Activated CD4-positive, alpha-beta memory T cell treated with anti-CD3 and anti-CD28 coated beads, Interleukin-2, amount 10 ng/mL, durations not matched to agents 7 days and 5 days (primary cell): ENCODE data around the gene MTHFS. TPM values are rescaled to one million over a fixed set of nuclear protein-coding genes. Genes with fewer than 3 reads are reported as not detected.
"Not testable (repeated sequence)": the region's sequence is repeated elsewhere in the genome, so short reads cannot be mapped to it uniquely, and the experiment has no call there.

Experiments used
- CTCF ChIA-PET: fragments of 350-600 bp; sonication (Branson Sonifier 250); formaldehyde crosslinking; loops from one replicate; lab custom pipeline; 2021; ENCODE audit warnings: antibody characterized with exemption, inconsistent platforms; lab: Charles Lee
- POLR2A ChIA-PET: fragments of 350-600 bp; sonication (Branson Sonifier 250); formaldehyde crosslinking; loops from one replicate; lab custom pipeline; 2021; ENCODE audit warnings: antibody characterized with exemption; lab: Charles Lee
- DNase-seq: peaks from one replicate; pipeline ENCODE4 v3.0.0-alpha.2; 2020
- H3K27ac Mint-ChIP-seq: one replicate; pipeline ENCODE4 v1.8.0; 2021; ENCODE audit warnings: mild to moderate bottlenecking, mixed read lengths
- H3K27me3 Mint-ChIP-seq: one replicate; pipeline ENCODE4 v1.8.0; 2021; ENCODE audit warnings: mixed read lengths
- H3K36me3 Mint-ChIP-seq: one replicate; pipeline ENCODE4 v1.8.0; 2021; ENCODE audit warnings: low read depth, mixed read lengths
- H3K4me1 Mint-ChIP-seq: one replicate; pipeline ENCODE4 v1.8.0; 2021; ENCODE audit warnings: mixed read lengths
- H3K4me3 Mint-ChIP-seq: one replicate; pipeline ENCODE4 v1.8.0; 2021; ENCODE audit warnings: mild to moderate bottlenecking, mixed read lengths
- H3K9me3 Mint-ChIP-seq: one replicate; pipeline ENCODE4 v1.8.0; 2021; ENCODE audit warnings: mixed read lengths
- total RNA-seq, 2 experiments: library from RNA; stranded (reverse); gene quantifications; one replicate each; pipeline ENCODE4 v1.2.3, GENCODE V29; 2021

MTHFS gene
- total RNA-seq, 2 experiments from 2014 or later: 20.2 to 22.6 TPM

DNA sequence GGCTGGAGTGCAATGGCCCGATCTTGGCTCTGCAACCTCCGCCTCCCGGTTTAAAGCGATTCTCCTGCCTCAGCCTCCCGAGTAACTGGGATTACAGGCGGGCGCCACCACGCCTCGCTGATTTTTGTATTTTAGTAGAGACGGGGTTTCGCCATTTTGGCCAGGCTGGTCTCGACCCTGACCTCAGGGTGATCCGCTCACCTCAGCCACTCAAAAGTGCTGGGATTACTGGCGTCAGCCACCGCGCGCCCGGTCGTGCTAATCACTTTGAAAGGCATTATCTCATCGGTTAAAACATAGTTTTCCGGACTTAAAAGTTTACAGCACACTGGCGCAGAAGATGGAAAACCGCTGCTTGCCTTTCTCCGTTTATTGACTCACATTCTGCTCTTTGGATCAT lies 27.6 kb upstream of the MTHFS start:
- Mint-ChIP-seq H3K4me1 (peaks cover 28% of the 10 kb centered on the region), H3K4me3 (peak overlapping the region; percentile 43), H3K36me3 (peaks cover 41% of the 10 kb centered on the region), H3K27ac (no peak overlapping the region), H3K9me3 (peaks cover 22% of the 10 kb centered on the region), H3K27me3 (peaks cover 4% of the 10 kb centered on the region)
- POLR2A ChIA-PET: interaction anchor here (0.9 kb wide), 1 partner anchor 28 kb away, joined by 3 read pairs; no protein-coding TSS in a partner anchor
- no peak for DNase-seq
- CTCF ChIA-PET: no interaction called here

DNA sequence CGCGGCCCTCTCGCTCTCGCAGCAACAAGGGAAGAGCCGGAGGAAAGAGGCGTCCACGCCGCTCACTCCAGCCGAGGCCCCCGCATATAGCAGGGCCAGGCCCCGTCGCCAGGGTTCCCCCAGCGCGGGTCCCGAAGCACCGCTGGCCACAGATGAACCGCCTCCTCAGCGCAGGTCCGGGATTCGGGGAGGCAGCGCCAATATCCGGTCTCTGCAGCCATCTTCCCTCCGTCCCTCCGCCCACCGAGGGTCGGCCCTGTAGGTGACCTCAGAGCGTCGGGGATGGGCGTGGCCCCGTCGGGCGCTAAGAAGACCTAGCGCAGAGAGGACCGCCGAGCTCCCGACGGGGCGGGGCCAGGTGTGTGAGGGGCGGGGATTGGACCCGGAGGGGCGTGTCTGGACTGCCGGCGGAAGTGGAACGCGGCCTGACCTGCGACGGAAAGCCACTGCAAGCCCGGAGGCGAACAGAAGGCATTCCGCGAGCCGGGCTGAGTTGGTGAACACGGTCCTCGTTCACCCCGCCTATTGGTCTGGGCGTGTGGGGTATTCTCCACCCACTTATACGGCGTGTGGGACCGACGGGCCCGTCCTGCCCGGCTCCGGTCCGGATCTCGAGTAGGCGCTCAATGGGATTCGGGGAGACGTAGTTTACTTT lies 26.8 kb upstream of the MTHFS start:
- POLR2A ChIA-PET: interaction anchor here (0.8 to 4.4 kb wide), 23 partner anchors 9 to 237 kb away, joined by 3 to 129 read pairs (median 8); partner anchors contain the start of genes BCL2A1, FAH, MTHFS and ZFAND6
- Mint-ChIP-seq H3K27me3 (no peaks in the 10 kb centered on the region), H3K27ac (peak overlapping the region; percentile 93), H3K4me3 (peak overlapping the region; percentile 89), H3K9me3 (peaks cover 26% of the 10 kb centered on the region), H3K4me1 (peaks cover 30% of the 10 kb centered on the region), H3K36me3 (peaks cover 48% of the 10 kb centered on the region)
- DNase-seq: peak; percentile 99
- CTCF ChIA-PET: interaction anchor here (0.9 to 3.2 kb wide), 6 partner anchors 20 to 69 kb away, joined by 3 to 19 read pairs (median 6); partner anchors contain the start of gene MTHFS

DNA sequence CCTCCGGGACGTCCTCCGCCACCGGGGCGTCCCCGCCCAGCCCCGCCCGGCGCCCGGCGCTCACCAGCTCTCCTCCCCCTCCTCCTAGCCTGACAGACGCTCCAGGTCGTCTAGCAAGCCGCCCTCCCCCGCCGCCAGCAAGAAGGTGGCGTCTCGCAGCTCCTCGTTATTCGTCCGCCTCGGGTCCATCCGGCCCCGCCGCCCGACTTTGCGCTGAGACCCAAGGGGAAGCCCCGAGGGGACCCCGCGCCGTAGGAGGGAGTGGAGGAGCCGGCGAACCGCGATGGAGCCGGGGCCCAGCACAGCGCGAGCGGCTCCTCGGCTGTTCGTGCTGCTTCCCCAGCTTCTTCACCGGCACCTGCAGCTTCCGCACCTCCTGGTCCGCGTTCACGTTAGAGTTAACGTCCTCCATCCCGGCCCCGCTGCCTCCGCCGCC lies 26.3 kb upstream of the MTHFS start:
- peak; percentile 74 for DNase-seq
- Mint-ChIP-seq H3K4me1 (peaks cover 30% of the 10 kb centered on the region), H3K27ac (peak overlapping the region; percentile 93), H3K36me3 (peaks cover 52% of the 10 kb centered on the region), H3K27me3 (no peaks in the 10 kb centered on the region), H3K4me3 (peak overlapping the region; percentile 89), H3K9me3 (peaks cover 29% of the 10 kb centered on the region)
- CTCF ChIA-PET: interaction anchor here (0.9 to 3.2 kb wide), 10 partner anchors 13 to 71 kb away, joined by 3 to 19 read pairs (median 6); partner anchors contain the start of gene MTHFS
- POLR2A ChIA-PET: interaction anchor here (0.7 to 4.4 kb wide), 29 partner anchors 9 to 238 kb away, joined by 3 to 129 read pairs (median 7); partner anchors contain the start of genes BCL2A1, FAH, MTHFS and ZFAND6

DNA sequence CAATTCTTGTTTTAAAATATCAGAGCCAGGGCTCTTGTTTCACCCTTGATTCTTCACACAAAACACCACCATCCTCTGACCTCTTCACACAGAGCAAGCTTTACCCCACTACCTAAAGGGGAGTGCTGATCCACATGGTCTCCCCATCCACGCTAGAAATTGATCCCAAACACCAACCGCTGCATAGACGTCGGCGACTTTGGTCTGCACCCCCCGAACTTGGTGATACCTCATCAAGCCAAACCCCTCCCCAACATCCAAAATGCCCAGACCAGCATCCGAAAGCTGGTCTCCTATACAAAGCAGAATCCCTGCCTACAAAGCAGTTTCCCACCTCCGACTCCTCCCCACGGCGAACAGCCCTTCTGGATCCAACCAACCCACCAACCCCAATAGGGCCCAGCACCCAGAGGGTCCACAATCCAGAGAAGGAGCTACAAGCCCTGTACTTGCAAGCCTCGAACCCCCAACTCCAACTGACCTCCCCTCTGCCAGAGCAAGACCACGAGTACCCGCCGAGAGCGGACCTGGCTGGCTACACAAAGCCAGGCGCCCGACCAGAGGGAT lies 25.8 kb upstream of the MTHFS start:
- ChIA-PET CTCF (interaction anchor here (1.1 to 3.2 kb wide), 9 partner anchors 13 to 71 kb away, joined by 3 to 19 read pairs (median 7); partner anchors contain the start of gene MTHFS), POLR2A (interaction anchor here (0.7 to 4.4 kb wide), 29 partner anchors 10 to 238 kb away, joined by 3 to 129 read pairs (median 7); partner anchors contain the start of genes BCL2A1, FAH, MTHFS and ZFAND6)
- H3K27ac Mint-ChIP-seq: peak overlapping the region; percentile 93
- H3K36me3 Mint-ChIP-seq: peaks cover 57% of the 10 kb centered on the region
- H3K4me3 Mint-ChIP-seq: peak overlapping the region; percentile 89
- H3K27me3 Mint-ChIP-seq: no peaks in the 10 kb centered on the region
- H3K4me1 Mint-ChIP-seq: peaks cover 30% of the 10 kb centered on the region
- DNase-seq: no peak
- peaks cover 34% of the 10 kb centered on the region for H3K9me3 Mint-ChIP-seq

DNA sequence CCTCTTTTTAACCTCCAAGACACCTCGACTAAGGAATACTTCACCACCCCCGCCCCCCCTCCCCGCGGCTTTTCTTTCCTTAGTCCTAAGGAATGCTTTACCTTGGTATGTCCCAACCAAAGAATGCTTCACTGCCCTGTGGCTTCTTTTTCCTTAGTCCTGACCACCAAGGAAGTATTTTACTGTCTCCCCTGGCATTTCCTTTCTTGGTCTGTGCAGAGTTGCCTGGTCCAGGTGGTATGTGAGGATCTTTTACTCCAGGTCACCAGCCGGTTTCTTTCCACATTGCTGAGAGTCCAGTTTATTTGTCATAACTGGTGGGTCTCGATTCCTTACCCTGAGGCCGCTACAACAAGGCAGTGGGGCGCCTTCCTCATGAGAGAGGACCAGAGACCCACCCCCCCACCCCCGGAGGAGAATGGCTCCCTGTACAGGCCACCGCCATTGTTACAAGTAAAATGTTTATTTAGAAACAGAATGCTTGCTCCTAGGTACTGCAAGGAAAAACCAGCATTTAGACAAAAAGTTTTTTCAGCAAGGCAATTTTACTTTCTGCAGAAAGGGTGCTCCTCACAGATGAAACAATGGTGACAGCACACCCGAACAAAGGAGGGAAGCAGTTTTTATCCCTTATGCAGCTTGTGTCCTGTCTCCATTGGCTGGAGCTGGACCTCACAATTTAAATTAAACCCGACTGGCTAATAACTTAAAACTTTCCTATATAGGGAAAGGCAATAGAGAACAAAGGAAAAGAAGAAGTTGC lies 23.1 kb upstream of the MTHFS start:
- POLR2A ChIA-PET: interaction anchor here (4.4 kb wide), 1 partner anchor 23 kb away, joined by 129 read pairs; the partner anchor contains the start of gene MTHFS
- CTCF ChIA-PET: no interaction called here
- peaks cover 84% of the 10 kb centered on the region for H3K36me3 Mint-ChIP-seq
- DNase-seq: no peak
- no peaks in the 10 kb centered on the region for H3K27me3 Mint-ChIP-seq
- peaks cover 30% of the 10 kb centered on the region for H3K4me1 Mint-ChIP-seq
- no peak overlapping the region for H3K4me3 Mint-ChIP-seq
- H3K9me3 Mint-ChIP-seq: peaks cover 54% of the 10 kb centered on the region
- no peak overlapping the region for H3K27ac Mint-ChIP-seq

DNA sequence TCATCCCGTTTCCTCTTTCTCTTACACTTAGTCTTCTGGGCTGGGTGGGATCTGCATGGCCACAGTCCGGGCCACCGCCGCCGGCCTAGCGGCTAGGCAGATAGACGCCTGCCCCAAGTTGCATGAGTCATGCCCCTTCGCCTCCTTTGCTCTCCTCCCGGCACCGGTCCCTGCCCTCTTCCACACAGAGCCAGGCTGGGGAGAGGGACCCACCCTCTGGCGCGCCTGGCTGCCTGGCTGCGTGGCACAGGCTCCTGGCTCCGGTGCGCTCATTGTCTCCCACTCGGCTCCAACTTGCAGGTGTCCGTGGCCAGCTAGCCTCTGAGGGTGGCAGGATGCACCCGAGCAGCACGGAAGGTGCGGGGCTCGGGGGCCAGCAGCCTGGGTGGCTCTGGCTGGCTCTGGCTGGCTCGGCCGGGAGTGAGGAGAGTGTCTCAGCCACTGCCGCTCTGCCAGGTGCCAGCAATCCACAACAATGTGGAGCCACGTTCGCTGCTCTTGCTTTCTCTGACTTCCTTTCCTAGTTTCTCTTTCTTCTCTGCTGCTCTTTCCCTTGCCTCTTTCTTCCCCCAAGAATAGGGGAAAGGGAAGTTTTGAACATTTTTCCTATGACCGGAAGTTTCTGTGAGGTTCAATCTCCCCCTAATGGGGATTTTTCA lies 22.4 kb upstream of the MTHFS start:
- H3K27ac Mint-ChIP-seq: no peak overlapping the region
- H3K9me3 Mint-ChIP-seq: peaks cover 61% of the 10 kb centered on the region
- ChIA-PET POLR2A (no interaction called here), CTCF (no interaction called here)
- no peak overlapping the region for H3K4me3 Mint-ChIP-seq
- peaks cover 24% of the 10 kb centered on the region for H3K4me1 Mint-ChIP-seq
- no peaks in the 10 kb centered on the region for H3K27me3 Mint-ChIP-seq
- H3K36me3 Mint-ChIP-seq: peaks cover 91% of the 10 kb centered on the region
- DNase-seq: no peak

DNA sequence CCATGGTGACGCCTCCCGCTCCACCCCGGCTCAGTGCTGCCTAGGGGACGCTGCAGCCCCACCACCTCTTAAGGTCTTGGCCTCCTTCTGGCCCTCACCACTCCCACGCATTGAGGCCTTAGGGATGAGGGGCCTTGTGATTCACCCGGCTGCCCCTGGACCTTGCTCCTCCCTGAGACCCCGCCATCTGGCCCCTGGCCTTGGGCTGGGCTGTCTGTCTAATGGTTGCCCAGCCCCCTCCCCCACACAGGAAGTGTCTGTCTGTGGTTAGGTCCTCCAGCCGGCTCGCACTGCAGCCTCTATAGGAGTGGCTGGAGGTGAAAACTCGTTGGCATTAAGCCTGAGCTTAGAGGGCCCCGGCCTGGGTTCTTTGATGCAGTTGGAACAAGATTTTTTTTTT lies 21.5 kb upstream of the MTHFS start:
- Mint-ChIP-seq H3K27me3 (no peaks in the 10 kb centered on the region), H3K27ac (no peak overlapping the region), H3K4me1 (peaks cover 18% of the 10 kb centered on the region), H3K4me3 (no peak overlapping the region), H3K9me3 (peaks cover 66% of the 10 kb centered on the region), H3K36me3 (peaks cover 91% of the 10 kb centered on the region)
- CTCF ChIA-PET: no interaction called here
- no peak for DNase-seq
- POLR2A ChIA-PET: no interaction called here

DNA sequence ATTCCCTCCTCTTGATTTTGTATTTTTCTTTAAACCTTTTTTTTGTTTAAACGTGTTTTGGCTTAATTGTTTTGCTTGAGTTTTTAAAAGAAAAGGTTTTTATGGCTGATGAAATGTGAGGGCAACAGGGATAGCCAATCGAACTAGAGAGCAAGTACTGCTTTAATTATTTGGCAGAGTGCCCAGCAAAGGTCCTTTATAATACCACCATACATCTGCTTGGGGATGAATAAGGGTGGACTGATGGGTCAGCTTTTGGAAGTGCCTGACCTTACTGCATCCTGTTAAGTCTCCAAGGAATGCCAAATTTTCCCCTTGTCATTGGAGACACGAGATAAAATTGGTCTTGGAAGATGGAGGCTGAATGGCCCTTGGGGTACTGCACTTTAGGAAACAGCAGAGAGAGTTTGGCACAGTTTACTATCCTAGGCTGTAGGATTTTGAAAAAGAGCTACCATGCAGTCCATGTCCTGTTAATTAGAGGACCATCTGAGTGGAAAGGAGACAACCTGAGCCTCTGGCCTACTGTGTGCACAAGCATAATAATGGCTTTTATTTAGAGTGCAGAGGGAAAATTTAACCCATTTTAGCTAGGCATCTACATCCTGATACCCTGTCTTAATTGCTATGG lies 19.8 kb upstream of the MTHFS start:
- Mint-ChIP-seq H3K27ac (no peak overlapping the region), H3K27me3 (no peaks in the 10 kb centered on the region), H3K4me3 (no peak overlapping the region), H3K4me1 (peaks cover 6% of the 10 kb centered on the region), H3K9me3 (peaks cover 68% of the 10 kb centered on the region), H3K36me3 (peaks cover 92% of the 10 kb centered on the region)
- DNase-seq: no peak
- ChIA-PET CTCF (interaction anchor here (0.6 to 1.1 kb wide), 3 partner anchors 19 to 76 kb away, joined by 3 read pairs; no protein-coding TSS in a partner anchor), POLR2A (interaction anchor here (1.6 to 1.8 kb wide), 3 partner anchors 17 to 52 kb away, joined by 4 to 7 read pairs (median 4); no protein-coding TSS in a partner anchor)

DNA sequence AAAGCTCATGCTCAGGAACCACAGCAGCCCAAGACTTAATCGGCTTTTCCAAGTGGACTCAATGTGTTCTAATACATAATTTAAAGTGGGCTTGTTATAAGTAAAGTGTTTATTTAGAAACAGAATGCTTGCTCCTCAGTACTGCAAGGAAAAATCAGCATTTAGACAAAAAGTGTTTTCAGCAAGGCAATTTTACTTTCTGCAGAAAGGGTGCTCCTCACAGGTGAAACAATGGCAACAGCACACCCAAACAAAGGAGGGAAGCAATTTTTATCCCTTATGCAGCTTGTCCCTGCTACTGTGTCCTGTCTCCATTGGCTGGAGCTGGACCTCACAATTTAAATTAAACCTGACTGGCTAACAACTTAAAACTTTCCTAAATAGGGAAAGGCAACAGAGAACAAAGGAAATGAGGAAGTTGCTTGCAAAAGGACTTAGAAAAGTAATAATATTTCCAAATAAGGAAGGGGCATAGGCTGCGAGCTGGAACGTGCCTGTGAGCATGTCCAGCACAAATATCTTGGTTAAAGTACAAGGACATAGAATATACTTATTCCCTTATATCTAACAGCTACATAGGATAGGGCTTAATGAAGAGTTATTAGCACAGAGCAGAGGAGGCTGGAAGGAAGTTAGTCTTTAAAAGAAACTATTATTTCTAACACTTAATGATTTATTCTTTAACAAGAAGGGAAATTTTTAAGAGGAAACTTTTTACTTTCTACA lies 19.1 kb upstream of the MTHFS start:
- H3K4me3 Mint-ChIP-seq, CTCF ChIA-PET, H3K27me3 Mint-ChIP-seq, DNase-seq, H3K4me1 Mint-ChIP-seq, H3K27ac Mint-ChIP-seq: not testable (repeated sequence)
- POLR2A ChIA-PET: interaction anchor here (1.5 to 1.8 kb wide), 5 partner anchors 16 to 52 kb away, joined by 4 to 7 read pairs (median 5); no protein-coding TSS in a partner anchor
- Mint-ChIP-seq H3K9me3 (peaks cover 64% of the 10 kb centered on the region), H3K36me3 (peaks cover 91% of the 10 kb centered on the region)

DNA sequence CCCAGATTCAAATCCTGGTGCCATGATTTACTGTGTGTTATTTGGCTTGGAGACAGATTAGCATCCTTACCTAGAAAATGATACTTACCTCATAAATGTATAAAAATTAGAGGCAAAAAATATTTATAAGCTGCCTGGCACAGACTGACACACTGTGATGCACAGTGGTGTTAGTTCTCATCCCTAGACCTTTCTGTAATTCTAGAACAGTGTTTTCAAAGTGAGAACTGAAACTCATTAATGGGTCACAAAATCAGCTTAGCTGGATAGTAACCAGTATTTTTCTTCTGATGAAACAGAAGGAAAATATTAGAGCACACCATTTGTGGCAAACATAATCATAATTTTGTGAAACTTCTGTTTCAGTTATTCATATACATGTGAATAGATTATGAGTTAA lies 17.9 kb upstream of the MTHFS start:
- no peak for DNase-seq
- Mint-ChIP-seq H3K27me3 (no peaks in the 10 kb centered on the region), H3K4me3 (no peak overlapping the region), H3K27ac (no peak overlapping the region), H3K9me3 (peaks cover 64% of the 10 kb centered on the region), H3K36me3 (peaks cover 91% of the 10 kb centered on the region), H3K4me1 (peaks cover 4% of the 10 kb centered on the region)
- POLR2A ChIA-PET: interaction anchor here (1.5 to 1.8 kb wide), 3 partner anchors 15 to 19 kb away, joined by 4 to 6 read pairs (median 5); no protein-coding TSS in a partner anchor
- CTCF ChIA-PET: interaction anchor here (0.5 kb wide), 1 partner anchor 78 kb away, joined by 3 read pairs; no protein-coding TSS in a partner anchor
